Gastroesophageal sphincter (tissue), 3 donors: ENCODE measurements around the gene NOTUM.

Experiments used
- CTCF ChIP-seq, 4 experiments: fragments of 200-600 bp in 2 of 4; fragments of 450-650 bp in 2 of 4; sonication (generic) in 1 of 4; IDR thresholded peaks; one replicate each; pipeline ENCODE4 v1.5.1; 2017 to 2019; ENCODE audit warnings: antibody characterized with exemption in 4 of 4, mild to moderate bottlenecking in 2 of 4, moderate library complexity in 2 of 4
- EP300 ChIP-seq: sonication (generic); formaldehyde crosslinking; IDR thresholded peaks from one replicate; pipeline ENCODE4 v1.6.1; 2017; ENCODE audit warnings: antibody characterized with exemption, mild to moderate bottlenecking
- POLR2AphosphoS5 ChIP-seq: sonication (generic); formaldehyde crosslinking; IDR thresholded peaks from one replicate; pipeline ENCODE4 v1.6.1; 2017; ENCODE audit warnings: antibody characterized with exemption

- TF ChIP-seq CTCF (IDR thresholded peaks at IDR 0.05) = peak in 1 of 4 experiments; percentile 2
- no peak for TF ChIP-seq EP300
- no peak for TF ChIP-seq POLR2AphosphoS5
Observed at GRCh38 chr17:81910840-81911276, 50.1 kb downstream of the NOTUM start.
